Peyer's patch (tissue), 4 donors: Measurements from ENCODE around the gene ATXN1.

ENCODE experiments used
- POLR2A ChIP-seq, 2 donors: fragments of 450-650 bp; IDR thresholded peaks; one replicate each; pipeline ENCODE4 v1.5.1; 2017; ENCODE audit warnings: antibody characterized with exemption in 2 of 2, mild to moderate bottlenecking in 2 of 2, moderate library complexity in 2 of 2
- TF ChIP-seq, protein P1 (sequence below), 6 experiments: fragments of 450-650 bp in 4 of 6; fragments of 200-600 bp in 2 of 6; sonication (generic) in 1 of 6; IDR thresholded peaks; one replicate each; pipeline ENCODE4 v1.5.1; 2017 to 2019; ENCODE audit warnings: antibody characterized with exemption in 6 of 6, mild to moderate bottlenecking in 3 of 6, moderate library complexity in 1 of 6

DNA sequence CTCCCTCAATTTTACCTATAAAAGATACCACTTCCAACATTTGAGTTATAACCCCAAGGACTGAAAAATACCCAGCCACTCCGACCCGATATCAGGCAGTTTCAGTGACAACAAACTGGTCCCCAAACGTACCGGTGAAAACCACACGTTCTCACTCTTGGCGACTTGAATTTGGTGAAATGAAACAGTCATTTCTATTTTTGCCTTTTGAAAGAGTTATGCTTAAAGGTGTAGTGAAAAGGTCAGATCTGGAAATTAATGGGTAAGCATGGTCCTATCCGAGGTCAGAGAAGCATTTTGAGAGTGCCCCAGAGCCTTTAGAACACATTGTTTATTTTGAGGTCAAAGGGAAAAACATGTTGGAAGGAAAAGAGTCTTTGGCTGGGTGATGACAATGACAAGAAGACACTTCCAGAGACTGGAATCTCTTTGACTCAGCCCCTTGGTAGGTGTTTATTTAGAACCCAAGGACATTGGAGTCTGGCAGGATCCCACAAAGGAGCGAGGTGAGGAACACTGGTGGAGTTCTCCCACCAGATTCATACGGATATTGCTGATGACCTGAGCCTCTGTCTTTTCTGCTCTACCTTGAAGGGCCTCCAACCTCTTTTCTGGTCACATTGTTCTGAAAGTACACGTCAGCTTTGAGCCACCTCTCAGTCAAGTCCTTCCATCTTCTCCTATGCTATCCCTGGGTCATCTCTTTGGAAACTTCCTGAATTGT, 287.9 kb downstream of the ATXN1 start:
- no peak for TF ChIP-seq POLR2A (IDR thresholded peaks at IDR 0.05)
- TF ChIP-seq, protein P1, sequence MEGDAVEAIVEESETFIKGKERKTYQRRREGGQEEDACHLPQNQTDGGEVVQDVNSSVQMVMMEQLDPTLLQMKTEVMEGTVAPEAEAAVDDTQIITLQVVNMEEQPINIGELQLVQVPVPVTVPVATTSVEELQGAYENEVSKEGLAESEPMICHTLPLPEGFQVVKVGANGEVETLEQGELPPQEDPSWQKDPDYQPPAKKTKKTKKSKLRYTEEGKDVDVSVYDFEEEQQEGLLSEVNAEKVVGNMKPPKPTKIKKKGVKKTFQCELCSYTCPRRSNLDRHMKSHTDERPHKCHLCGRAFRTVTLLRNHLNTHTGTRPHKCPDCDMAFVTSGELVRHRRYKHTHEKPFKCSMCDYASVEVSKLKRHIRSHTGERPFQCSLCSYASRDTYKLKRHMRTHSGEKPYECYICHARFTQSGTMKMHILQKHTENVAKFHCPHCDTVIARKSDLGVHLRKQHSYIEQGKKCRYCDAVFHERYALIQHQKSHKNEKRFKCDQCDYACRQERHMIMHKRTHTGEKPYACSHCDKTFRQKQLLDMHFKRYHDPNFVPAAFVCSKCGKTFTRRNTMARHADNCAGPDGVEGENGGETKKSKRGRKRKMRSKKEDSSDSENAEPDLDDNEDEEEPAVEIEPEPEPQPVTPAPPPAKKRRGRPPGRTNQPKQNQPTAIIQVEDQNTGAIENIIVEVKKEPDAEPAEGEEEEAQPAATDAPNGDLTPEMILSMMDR (IDR thresholded peaks at IDR 0.05), result no peak
